HL-60 (cell line): ENCODE results near the gene TGFBR3.

ENCODE experiments used
- DNase-seq, 2 experiments: peaks; one replicate each; pipeline ENCODE4 v3.0.0-alpha.2; 2010 to 2020; ENCODE audit warnings: low read depth in 1 of 2, low spot score in 1 of 2
- H3K27ac ChIP-seq: fragments of 250-450 bp; sonication (Bioruptor Pico); replicated peaks from 2 replicates; pipeline ENCODE4 v1.5.1; 2020; ENCODE audit warnings: mild to moderate bottlenecking, moderate library complexity
- H3K27me3 ChIP-seq: fragments of 250-450 bp; sonication (Bioruptor Pico); 2 replicates; pipeline ENCODE4 v1.5.1; 2021; ENCODE audit warnings: mild to moderate bottlenecking, moderate library complexity; ENCODE audit not compliant: insufficient read depth, poor library complexity, severe bottlenecking
- H3K4me3 ChIP-seq: replicated peaks from 2 replicates; pipeline ENCODE4 v1.5.1; 2011; ENCODE audit warnings: mild to moderate bottlenecking, control low read depth, low read length; ENCODE audit not compliant: insufficient read depth
- CTCF ChIP-seq: IDR thresholded peaks from one replicate; pipeline ENCODE4 v1.5.1; 2011; ENCODE audit warnings: low read length, control low read depth, inconsistent platforms; ENCODE audit not compliant: insufficient read depth
- GABPA ChIP-seq: IDR thresholded peaks from 2 replicates; pipeline ENCODE4 v1.6.1; 2012; ENCODE audit warnings: low read depth
- POLR2AphosphoS5 ChIP-seq: IDR thresholded peaks from 2 replicates; pipeline ENCODE4 v1.6.1; 2012; ENCODE audit warnings: low read depth
- REST ChIP-seq: IDR thresholded peaks from 2 replicates; pipeline ENCODE4 v1.6.1; 2012; ENCODE audit warnings: low read depth; ENCODE audit not compliant: insufficient replicate concordance
- SPI1 ChIP-seq: IDR thresholded peaks from 2 replicates; pipeline ENCODE4 v1.6.1; 2012; ENCODE audit warnings: low read depth, mild to moderate bottlenecking, borderline replicate concordance

The TGFBR3 gene

DNA sequence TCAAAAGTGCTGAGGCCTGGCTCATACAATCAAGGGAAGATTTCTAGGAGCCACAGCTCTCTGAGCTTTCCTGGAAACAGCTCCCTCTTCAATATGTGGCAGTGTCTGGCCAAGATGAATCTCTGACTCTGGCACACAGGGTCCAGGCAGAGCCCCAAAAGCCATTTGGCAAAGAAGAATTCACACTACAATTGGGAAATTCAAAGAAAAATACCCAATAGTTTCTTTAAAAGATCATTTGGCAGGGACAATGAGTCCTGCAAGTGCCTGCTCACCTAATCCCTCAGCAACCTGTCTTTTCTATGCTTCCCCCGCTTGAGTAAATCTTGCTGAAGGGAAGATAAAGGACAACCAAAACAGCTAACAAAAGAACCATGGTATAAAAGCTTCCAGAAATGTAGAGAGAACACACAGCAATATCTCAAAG is 124.6 kb downstream of the TGFBR3 start:
- H3K4me3 ChIP-seq: no peak overlapping the region
- H3K27me3 ChIP-seq: no peaks in the 10 kb centered on the region
- TF ChIP-seq REST (no peak), POLR2AphosphoS5 (no peak), CTCF (no peak), GABPA (no peak), SPI1 (no peak)
- DNase-seq: no peak
- no peak overlapping the region for H3K27ac ChIP-seq

- Histone ChIP-seq H3K27me3 (no peaks in the 10 kb centered on the region), H3K27ac (no peak overlapping the region), H3K4me3 (no peak overlapping the region)
- TF ChIP-seq GABPA (no peak), SPI1 (no peak), REST (no peak), CTCF (no peak), POLR2AphosphoS5 (no peak)
- no peak for DNase-seq
Observed at GRCh38 chr1:91760512-91760911, 125.4 kb downstream of the TGFBR3 start.

GRCh38 chr1:91759076-91759475 is 126.9 kb downstream of the TGFBR3 start:
- DNase-seq: no peak
- Histone ChIP-seq H3K27ac (no peak overlapping the region), H3K4me3 (no peak overlapping the region), H3K27me3 (no peaks in the 10 kb centered on the region)
- no peak for TF ChIP-seq GABPA
- no peak for TF ChIP-seq SPI1
- TF ChIP-seq REST: no peak
- TF ChIP-seq CTCF: no peak
- no peak for TF ChIP-seq POLR2AphosphoS5
